Measurements from ENCODE around the gene OMP. TPM values are rescaled to one million over a fixed set of nuclear protein-coding genes. Genes with fewer than 3 reads are reported as not detected.

OMP gene
- total RNA-seq, 1 donor from 2014 or later = not detected

DNA sequence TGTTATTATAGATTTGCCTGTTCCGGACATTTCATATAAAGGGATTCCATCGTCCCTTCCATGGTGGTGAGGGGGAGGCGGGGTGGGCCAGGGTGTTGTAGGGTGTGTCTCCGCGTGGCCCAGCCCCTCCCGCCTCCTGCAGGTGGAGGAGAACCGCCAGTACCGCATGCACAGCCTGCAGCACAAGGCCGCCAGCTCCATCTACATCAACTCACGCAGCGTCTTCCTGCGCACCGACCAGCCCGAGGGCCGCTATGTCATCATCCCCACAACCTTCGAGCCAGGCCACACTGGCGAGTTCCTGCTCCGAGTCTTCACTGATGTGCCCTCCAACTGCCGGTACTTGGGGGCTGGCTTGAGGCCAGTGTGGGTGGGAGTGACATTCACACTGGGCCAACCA lies 17.9 kb downstream of the OMP start:
- Mint-ChIP-seq H3K4me1 (peaks cover 8% of the 10 kb centered on the region), H3K27ac (ENCODE audit: unreplicated experiment) (no peak overlapping the region), H3K4me3 (no peak overlapping the region), H3K27me3 (ENCODE audit: low read depth) (no peaks in the 10 kb centered on the region), H3K9me3 (no peaks in the 10 kb centered on the region), H3K36me3 (ENCODE audit: low read depth) (peaks cover 4% of the 10 kb centered on the region)
- no peak for DNase-seq (ENCODE audit: low read depth, low spot score)
- TF ChIP-seq, protein P1, sequence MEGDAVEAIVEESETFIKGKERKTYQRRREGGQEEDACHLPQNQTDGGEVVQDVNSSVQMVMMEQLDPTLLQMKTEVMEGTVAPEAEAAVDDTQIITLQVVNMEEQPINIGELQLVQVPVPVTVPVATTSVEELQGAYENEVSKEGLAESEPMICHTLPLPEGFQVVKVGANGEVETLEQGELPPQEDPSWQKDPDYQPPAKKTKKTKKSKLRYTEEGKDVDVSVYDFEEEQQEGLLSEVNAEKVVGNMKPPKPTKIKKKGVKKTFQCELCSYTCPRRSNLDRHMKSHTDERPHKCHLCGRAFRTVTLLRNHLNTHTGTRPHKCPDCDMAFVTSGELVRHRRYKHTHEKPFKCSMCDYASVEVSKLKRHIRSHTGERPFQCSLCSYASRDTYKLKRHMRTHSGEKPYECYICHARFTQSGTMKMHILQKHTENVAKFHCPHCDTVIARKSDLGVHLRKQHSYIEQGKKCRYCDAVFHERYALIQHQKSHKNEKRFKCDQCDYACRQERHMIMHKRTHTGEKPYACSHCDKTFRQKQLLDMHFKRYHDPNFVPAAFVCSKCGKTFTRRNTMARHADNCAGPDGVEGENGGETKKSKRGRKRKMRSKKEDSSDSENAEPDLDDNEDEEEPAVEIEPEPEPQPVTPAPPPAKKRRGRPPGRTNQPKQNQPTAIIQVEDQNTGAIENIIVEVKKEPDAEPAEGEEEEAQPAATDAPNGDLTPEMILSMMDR (conservative IDR thresholded peaks at IDR 0.05) = no peak

GRCh38 chr11:77121096-77121640 lies 18.5 kb downstream of the OMP start:
- no peaks in the 10 kb centered on the region for H3K27me3 Mint-ChIP-seq (ENCODE audit: low read depth)
- no peak overlapping the region for H3K4me3 Mint-ChIP-seq
- DNase-seq (ENCODE audit: low read depth, low spot score) = no peak
- peaks cover 4% of the 10 kb centered on the region for H3K36me3 Mint-ChIP-seq (ENCODE audit: low read depth)
- peaks cover 9% of the 10 kb centered on the region for H3K4me1 Mint-ChIP-seq
- H3K27ac Mint-ChIP-seq (ENCODE audit: unreplicated experiment) = no peak overlapping the region
- TF ChIP-seq, protein P1 (conservative IDR thresholded peaks at IDR 0.05) = no peak
- H3K9me3 Mint-ChIP-seq = no peaks in the 10 kb centered on the region

DNA sequence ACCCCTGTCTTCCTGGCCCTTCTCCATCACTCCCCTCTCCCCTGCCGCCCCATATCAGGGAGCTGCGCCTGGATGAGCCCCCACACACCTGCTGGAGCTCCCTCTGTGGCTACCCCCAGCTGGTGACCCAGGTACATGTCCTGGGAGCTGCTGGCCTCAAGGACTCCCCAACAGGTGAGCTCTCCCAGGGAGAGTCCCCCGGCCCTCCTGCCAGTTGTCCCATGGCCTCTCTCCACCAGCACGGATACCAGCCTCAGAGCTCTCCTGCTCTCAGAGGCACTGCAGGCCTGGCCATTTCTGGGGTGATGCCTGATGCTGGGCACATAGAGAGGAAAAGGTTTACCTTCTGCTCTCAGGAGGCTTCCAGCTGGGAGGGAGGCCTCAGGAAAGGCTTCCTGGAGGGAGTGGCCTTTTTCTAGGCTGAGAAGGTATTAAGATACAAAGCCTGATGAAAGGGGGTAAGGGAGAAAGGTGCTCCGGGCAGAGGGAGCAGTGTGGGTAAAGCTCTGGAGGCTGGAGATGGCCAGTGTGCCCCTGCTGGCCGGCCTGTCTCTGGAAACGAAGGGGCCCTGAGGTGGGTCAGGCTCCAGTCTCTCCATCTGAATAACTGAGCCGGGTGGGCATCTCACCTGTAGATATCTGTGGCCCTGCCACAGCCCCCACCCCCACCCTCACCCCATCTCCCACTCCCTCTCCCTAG lies 19.4 kb downstream of the OMP start:
- Mint-ChIP-seq H3K27me3 (ENCODE audit: low read depth) (no peaks in the 10 kb centered on the region), H3K4me3 (no peak overlapping the region)
- no peak for DNase-seq (ENCODE audit: low read depth, low spot score)

GRCh38 chr11:77122576-77123212 lies 20.1 kb downstream of the OMP start:
- Mint-ChIP-seq H3K4me1 (peaks cover 10% of the 10 kb centered on the region), H3K4me3 (no peak overlapping the region), H3K36me3 (ENCODE audit: low read depth) (peaks cover 4% of the 10 kb centered on the region), H3K9me3 (no peaks in the 10 kb centered on the region), H3K27ac (ENCODE audit: unreplicated experiment) (no peak overlapping the region), H3K27me3 (ENCODE audit: low read depth) (no peaks in the 10 kb centered on the region)
- TF ChIP-seq, protein P1 (conservative IDR thresholded peaks at IDR 0.05) = no peak
- no peak for DNase-seq (ENCODE audit: low read depth, low spot score)

More for the DNA sequence above, 19.4 kb downstream of the OMP start:
- Mint-ChIP-seq H3K36me3 (ENCODE audit: low read depth) (peaks cover 4% of the 10 kb centered on the region), H3K4me1 (peaks cover 12% of the 10 kb centered on the region), H3K27ac (ENCODE audit: unreplicated experiment) (no peak overlapping the region), H3K9me3 (no peaks in the 10 kb centered on the region)
- TF ChIP-seq, protein P1 (conservative IDR thresholded peaks at IDR 0.05) = no peak

GRCh38 chr11:77123591-77123990 lies 21.0 kb downstream of the OMP start:
- Mint-ChIP-seq H3K36me3 (ENCODE audit: low read depth) (peaks cover 4% of the 10 kb centered on the region), H3K27ac (ENCODE audit: unreplicated experiment) (no peak overlapping the region), H3K27me3 (ENCODE audit: low read depth) (no peaks in the 10 kb centered on the region), H3K4me3 (no peak overlapping the region), H3K9me3 (no peaks in the 10 kb centered on the region), H3K4me1 (peaks cover 17% of the 10 kb centered on the region)
- TF ChIP-seq, protein P1 (conservative IDR thresholded peaks at IDR 0.05) = no peak
- no peak for DNase-seq (ENCODE audit: low read depth, low spot score)
